GM19397 (cell line): ENCODE results near the gene MYH9.
"Not testable (repeated sequence)": the region's sequence is repeated elsewhere in the genome, so short reads cannot be mapped to it uniquely, and the experiment has no call there.

Experiments
- ATAC-seq: cut with Tn5 transposase; IDR thresholded peaks from one replicate; pipeline ENCODE4 v1.9.1; 2021; ENCODE audit warnings: mild to moderate bottlenecking, moderate library complexity; ENCODE audit not compliant: unreplicated experiment

The MYH9 gene

DNA sequence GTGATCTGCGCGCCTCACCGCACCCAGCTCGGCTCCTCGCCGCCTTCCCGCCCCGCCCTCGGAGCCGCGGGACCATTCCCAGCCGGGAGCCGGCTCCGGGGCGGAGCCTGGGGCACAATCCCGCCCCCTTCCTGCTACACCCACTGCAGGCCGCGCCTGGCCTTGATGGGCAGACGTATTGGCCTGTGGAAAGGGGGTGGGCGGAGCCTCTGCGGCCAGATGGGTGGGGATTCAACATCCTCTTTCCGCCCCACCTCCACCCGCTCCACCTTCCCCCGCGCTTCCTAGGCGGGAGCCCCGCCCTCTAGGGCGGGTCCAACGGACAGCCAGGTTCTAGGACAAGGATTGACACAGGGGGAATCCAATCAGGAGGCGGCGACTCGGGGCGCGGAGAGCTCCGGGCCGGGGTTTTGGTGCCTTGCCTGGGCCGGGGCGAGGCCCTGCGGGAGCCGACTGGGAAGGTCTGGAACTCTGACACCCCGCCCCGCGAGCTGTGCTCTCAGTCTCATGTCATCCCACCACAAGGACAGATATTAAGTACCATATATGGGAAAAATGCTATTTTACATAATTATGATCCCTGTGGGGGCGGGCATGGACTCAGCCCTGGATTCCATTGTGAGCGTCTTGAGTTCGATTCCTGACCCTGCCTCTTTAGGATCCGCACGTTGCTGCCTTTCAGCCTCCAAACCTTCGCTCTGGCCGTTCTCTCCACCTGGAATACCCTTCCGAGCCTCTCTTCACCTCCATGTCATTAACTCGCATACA lies at the start of gene MYH9:
MYH9 (minus strand) TSS at position 9 of the 768 bp plus-strand sequence. CDS start 38,731 bp downstream, outside the sequence.
- peak; percentile 75 for ATAC-seq

DNA sequence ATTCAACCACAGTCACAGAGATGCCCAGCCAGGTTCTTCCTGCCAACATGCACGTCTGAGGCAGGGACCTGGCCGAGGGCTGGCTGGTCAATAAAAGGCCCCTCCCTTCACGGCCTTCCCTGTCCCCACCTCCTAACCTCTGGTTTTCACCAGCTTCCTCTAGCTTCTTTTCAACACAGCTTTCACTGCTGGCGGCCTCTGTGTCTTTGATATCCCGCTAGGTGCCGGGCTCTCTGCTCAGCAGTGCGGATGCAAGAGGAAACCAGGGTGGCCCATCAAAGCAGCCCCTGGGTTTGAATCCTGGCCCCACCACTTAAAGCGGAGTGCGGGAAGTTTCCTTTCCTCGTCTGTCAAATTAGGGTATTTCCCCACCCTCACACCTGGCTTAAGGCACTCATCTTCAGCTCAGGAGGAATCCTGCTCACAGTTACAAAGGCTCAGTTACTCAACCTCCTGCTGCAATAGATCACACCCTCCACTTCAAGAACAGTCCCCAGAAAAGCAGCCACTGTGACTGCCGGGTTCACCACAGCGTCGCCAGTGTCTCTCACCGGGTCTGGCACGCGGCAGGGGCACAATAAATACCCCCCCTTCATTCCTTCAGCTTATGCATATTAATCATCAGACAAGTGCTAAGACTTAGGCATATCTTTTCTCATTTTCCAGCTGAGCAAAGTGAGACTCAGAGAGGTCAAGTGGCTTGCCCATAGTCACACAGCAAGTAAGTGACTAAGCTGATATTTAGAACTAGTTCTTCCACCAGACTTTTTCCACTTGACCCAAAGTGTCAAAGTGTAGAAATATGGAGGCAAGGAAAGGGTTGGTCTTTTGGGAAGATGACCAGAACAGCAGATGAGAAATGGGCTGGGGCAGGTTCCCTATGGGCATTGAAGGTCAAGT lies 48.0 kb upstream of the MYH9 start:
- no peak for ATAC-seq

DNA sequence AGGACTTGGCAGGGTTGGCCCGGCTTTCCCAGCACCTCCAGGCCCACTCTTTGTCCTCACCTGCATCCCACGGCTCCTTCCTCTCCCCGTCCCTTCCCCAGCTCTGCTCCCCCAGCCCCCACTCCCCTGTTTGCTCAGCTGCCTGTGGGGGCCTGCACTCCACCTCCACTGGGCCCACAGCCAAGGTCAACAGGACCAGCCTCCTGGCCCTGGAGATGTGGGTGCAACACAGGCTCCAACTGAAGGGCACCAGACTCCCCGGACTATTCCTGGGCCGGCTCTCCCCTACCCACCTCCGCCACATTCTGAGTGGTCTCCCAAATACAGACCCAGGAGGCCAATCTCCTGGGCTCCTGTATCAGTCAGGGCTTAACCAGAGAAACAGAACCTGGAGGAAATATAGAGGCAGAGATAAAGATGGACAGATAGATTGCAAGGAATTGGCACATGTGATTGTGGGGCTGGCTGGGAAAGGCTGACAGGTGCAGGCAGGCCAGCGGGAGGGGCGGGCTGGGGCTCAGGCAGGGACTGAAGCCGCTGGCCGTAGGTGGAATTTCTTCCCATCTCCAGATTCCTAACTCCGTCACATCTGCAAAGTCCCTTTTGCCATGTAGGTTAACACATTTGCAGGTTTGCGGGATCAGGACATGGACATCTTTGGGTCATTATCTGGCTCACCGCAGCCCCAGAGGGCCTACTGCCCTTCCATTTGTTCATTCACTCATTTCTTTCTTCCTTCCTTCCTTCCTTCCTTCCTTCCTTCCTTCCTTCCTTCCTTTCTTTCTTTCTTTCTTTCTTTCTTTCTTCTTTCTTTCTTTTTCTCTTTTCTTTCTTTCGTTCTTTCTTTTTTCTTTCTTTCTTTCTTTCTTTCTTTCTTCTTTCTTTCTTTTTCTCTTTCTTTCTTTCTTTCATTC lies 45.8 kb upstream of the MYH9 start:
- ATAC-seq, result no peak

DNA sequence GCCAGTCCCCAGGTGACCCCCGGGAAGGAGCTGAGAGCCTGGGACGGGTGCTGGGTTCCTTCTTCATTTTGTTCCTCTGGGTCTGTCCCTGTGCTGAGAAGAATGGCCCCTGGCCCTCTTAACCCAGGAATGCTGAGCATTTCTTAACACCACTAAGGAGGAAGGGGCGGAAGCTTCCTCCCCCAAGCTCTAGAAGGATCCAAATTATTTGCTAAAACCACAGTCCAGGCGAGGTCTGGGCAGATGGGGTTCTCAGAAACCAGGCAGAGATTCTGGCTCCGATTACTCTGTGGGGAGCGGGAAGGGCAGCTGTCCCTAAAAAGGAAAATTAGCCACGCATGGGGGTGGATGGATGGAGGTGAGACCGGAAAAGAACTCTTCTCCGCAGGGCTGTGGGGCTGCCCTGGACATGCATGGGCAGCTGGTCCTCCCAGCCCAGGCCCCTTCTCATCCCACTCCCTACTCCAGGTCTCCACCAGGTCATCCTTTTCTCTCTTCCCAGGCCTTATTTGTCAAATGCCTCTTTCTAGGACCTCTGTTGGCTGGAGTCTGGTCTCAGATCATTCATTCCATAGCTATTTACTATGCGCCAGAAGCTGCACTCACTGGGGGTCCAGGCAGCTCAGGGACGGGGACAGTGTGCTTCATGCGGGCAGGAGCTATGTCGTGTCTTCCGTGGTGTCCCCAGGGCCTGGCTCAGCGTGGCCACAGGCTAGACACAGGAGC lies 45.0 kb upstream of the MYH9 start:
- no peak for ATAC-seq

DNA sequence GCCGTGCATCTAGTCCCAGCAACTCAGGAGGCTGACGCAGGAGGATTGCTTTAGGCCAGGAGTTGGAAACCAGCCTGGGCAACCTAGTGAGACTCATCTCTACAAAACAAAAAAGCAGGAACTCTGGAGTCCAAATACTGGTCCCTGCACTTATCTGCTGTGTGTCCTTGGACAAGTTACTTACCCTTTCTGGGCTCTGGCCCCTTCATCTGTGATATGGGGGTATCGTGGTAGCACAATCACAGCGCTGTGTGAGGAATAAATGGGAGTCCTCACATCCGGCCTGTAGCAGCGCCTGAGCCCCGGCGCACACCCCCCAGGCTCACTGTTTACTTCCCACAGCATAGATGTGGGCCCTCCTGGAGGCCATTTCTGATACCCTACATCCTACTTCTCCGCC lies 44.2 kb upstream of the MYH9 start:
- ATAC-seq, result no peak

DNA sequence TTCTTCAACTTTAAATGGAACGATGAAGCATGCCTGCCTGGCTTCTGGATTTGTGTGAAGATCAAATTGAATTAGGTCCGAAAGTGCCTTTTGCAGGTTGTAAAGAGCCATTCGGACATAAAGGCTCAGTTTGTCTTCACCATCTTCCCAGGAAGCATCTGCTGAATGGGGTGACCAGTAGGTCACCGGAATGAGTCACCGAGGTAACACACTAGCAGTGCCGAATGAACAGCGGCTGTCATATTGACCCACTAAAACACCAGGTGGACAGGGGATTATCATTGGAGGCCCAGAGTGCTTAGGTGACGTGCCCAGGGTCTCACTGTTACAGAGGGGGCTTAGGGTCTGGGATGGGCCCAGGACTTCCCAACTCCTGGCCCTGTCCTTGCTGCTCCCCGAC lies 43.1 kb upstream of the MYH9 start:
- no peak for ATAC-seq

DNA sequence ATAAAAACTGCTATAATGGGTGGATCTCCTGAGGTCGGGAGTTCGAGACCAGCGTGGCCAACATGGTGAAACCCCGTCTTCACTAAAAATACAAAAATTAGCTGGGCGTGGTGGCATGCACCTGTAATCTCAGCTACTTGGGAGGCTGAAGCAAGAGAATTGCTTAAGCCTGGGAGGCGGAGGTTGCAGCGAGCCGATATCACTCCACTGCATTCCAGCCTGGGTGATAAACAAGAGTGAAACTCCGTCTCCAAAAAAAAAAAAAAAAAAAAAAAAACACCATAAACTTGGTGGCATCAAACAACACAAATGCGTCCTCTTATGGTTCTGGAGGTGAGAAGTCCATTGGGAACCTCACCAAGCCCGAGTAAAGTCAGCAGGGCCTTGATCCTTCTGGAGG lies 40.2 kb upstream of the MYH9 start:
- ATAC-seq, result not testable (repeated sequence)

DNA sequence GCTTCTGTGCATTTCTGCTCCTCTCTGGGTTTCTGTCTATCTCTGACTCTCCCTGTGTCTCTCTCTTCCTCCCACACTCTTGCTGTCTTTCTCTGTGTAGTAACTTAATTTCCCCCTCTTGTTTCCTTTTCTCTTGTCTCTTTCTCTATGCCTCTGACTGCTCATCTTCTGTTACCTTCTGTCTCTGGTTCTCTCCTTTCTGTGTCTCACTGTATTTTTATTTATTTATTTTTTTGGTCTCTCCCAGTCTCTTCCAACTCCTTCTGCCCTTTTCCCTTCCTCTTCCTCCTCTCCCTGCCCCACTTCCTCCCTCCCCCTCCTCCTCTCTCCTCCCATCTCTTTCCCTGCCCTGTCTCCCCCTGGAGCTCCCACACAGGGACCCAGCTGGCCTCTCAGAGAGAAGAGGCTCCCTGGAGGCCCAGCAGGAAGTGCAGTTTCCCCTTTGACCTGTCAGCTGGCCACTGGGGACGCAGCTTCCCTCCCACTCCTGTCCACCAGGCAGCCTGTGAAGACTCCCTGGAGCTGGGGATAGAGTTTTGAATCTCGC lies 38.3 kb upstream of the MYH9 start:
- no peak for ATAC-seq

DNA sequence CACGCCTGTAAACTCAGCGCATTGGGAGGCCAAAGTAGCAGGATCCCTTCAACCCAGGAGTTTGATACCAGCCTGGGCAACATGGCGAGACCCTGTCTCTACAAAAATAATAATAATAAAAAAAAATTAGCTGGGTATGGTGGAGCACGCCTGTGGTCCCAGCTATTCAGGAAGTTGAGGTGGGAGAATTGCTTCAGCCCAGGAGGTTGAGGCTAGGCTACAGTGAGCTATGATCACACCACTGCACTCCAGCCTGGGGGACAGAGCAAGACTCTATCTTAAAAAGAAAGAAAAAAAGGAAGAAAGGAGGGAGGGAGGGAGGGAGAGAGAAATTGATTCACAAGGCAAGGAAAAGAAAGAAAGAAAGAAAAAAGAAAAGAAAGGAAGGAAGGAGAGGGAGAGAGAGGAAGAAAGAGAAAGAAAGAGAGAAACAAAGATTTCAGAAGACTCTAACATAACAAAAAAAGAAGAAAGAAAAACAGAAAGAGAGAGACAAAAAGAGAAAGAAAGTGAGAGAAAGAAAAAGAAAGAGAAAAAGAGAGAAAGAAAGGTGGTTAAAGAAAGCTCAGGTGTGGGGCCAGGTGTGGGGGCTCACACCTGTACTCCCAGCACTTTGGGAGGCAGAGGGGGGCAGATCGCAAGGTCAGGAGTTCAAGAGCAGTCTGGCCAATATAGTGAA lies 37.3 kb upstream of the MYH9 start:
- no peak for ATAC-seq

DNA sequence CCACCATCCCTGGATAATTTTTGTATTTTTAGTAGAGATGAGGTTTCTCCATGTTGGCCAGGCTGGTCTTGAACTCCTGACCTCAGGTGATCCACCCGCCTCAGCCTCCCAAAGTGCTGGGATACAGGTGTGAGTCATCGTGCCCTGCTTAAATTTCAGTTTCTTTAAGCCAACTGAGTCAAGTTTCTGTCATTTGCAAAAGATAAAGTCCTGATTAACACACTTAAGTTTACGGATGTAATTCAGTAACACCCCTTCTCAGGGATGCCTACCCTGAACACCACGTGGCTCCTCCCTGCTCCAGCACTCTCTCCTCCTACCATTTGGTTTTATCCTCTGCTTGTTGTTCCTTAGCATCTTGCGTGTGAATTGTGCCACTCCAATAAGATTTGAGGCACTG lies 36.7 kb upstream of the MYH9 start:
- ATAC-seq, result not testable (repeated sequence)

DNA sequence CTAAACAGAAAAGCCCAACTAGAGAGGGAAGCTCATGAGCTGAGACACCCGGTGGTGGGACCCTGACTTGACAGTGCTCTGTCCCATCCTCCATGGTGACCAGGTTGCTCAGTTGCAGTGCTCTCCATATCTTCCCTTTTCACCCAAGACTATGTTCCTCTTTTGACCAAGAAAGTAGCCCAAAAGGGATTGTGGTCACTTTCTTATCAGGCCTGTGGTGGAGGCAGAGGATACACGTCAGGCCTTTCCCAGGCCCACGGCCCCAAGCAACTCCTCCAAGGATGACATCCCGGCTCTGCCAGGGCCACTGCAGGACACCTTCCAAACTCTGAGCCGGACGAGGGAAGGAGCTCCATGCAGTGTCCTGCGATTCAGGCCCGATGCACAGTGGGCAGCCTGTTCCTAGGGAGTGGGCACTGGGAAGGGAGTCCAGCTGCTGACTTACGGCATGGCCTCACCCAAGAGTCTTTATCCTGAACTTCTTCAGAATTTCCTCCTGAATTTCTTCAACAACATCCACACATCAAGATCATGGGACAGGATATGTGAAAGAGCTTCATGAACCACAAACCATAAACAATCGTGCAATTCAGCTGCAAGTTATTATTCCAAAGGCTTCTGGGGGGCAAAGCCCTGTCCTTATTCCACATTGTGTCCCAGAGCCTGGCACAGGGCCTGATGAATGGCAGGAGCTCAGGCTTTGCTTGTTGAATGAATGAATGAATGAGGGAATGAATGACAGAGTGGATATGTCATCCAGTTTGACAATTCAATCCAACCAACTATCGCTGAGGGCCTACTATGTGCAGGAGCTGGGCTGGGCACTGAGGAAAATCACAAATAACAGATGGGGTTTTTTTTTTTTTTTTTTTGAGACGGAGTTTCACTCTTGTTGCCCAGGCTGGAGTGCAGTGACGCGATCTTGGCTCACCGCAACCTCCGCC lies 36.0 kb upstream of the MYH9 start:
- no peak for ATAC-seq

DNA sequence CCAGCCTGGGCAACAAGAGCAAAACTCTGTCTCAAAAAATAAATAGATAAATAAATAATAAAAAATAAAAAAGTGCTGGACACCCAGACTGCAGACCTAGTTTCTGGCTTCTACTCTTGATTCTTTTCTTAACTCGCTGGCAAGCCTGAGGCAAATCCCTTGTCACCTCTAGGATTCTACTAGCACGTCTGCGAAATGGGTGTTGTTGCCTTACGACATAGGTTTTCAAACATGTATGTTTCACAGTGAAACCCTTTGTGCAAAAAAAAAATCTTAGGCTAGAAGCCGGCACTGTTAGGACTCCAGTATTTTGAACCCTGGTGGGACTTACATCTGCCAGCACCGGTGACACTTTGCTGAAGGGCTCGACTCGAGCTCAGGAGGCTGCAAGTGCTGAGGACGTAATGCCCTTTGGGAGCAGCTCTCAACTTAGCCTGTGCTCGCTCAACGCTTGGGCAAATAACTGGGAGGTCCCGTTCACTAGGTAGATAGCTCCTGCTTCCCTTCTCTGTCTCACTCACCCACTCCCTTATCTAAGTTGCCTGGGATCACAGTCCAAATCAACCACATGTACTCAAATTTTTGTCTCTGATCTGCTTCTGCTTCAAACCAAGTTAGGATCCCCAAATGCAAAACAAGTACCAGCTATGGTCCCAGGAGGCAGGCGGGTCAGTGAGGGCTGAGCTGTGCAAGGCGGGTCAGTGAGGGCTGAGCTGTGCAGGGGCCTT lies 34.7 kb upstream of the MYH9 start:
- ATAC-seq, result no peak

DNA sequence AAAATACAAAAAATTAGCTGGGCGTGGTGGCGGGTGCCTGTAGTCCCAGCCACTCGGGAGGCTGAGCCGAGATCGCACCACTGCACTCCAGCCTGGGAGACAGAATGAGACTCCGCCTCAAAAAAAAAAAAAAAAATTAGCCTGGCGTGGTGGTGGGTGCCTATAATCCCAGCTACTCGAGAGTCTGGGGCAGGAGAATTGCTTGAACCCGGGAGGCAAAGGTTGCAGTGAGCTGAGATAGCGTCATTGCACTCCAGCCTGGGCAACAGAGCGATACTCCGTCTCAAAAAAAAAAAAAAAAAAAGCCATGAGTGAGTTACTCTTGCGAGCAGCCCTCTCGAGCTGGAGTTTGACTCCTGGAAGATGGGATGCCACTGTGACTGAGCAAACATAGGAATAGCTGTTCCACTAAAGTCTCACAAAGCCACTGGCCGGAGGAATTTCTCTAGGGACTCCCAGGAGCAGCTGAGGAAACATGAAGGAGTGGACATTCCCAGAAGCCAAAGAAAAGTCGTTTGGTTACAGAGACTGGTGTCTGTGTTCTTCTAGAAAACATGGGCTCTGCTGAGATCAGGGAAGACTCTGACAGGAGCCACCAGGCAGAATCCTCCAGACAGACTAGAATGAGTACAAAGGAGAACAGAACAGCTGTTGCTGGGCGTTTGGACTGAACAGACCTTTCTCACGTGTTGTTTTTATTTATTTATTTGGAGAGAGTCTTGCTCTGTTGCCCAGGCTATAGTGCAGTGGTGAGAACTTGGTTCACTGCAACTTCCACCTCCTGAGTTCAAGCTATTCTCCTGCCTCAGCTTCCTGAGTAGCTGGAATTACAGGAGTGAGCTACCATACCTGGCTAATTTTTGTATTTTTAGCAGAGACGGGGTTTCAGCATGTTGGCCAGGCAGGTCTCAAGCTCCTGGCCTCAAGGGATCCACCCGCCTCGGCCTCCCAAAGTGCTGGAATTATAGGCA lies 32.4 kb upstream of the MYH9 start:
- ATAC-seq, result no peak

DNA sequence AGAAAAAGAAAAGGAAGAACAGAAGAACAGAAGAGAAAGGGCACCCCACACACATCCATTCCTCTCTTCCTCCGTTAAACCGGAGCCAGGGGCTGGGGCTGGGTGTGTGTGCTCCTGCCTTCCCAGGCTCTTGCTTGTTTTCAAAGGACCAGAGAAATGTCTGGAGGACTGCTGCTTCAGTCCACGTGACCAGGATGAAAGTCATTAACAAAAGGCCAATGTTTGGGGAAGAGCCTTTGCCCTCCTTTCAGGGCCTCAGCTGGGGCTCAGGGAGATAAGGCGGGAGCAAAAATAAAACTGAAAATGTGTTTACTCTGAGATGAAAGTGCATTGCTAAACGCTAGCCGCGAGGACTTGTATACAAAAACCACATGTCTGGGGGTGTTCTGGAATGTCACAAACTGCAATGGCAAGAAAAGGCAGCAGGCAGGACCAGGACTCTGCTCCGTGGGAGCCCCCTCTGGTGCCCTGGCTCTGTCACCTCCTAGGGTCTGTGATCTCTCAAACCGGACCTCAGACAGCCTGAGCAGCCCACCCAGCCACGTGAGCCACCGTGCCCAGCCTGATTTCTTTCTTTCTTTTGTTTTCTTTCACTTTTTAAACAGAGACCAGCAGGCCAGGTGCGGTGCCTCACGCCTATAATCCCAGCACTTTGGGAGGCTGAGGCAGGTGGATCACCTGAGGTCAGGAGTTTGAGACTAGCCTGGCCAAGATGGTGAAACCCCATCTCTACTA lies 31.6 kb upstream of the MYH9 start:
- no peak for ATAC-seq

DNA sequence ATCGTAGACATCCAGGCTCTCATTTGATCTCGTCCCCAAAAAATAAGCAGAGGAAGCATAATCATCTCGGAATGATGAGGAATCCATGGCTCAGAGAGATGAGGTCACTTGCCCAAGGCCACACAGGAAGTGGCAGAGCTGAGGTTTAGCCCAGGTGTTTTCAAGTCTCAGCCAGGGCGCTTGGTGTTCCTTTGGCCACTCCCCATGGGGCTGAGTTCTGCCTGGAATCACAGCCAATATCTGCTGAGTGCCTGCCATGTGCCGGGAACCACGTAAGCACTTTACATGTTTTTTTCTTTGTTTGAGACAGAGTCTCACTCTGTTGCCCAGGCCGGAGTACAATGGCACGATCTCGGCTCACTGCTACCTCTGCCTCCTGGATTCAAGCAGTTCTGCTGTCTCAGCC lies 29.5 kb upstream of the MYH9 start:
- ATAC-seq, result no peak
